Mucosa of gallbladder (tissue), 1 donor: ENCODE measurements around the gene PDSS1. TPM values are rescaled to one million over a fixed set of nuclear protein-coding genes. Genes with fewer than 3 reads are reported as not detected.
"Not testable (repeated sequence)": the region's sequence is repeated elsewhere in the genome, so short reads cannot be mapped to it uniquely, and the experiment has no call there.

Experiments
- DNase-seq: peaks from one replicate; pipeline ENCODE4 v3.0.0-alpha.2; 2020; ENCODE audit warnings: low spot score
- total RNA-seq: library from RNA; stranded (reverse); gene quantifications from one replicate; pipeline ENCODE4 v1.2.1, GENCODE V29; 2021
- donor health status: DM: no; HTN: no; CAD: no.

Gene PDSS1, protein sequence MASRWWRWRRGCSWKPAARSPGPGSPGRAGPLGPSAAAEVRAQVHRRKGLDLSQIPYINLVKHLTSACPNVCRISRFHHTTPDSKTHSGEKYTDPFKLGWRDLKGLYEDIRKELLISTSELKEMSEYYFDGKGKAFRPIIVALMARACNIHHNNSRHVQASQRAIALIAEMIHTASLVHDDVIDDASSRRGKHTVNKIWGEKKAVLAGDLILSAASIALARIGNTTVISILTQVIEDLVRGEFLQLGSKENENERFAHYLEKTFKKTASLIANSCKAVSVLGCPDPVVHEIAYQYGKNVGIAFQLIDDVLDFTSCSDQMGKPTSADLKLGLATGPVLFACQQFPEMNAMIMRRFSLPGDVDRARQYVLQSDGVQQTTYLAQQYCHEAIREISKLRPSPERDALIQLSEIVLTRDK
- total RNA-seq: 4.1 TPM

DNA sequence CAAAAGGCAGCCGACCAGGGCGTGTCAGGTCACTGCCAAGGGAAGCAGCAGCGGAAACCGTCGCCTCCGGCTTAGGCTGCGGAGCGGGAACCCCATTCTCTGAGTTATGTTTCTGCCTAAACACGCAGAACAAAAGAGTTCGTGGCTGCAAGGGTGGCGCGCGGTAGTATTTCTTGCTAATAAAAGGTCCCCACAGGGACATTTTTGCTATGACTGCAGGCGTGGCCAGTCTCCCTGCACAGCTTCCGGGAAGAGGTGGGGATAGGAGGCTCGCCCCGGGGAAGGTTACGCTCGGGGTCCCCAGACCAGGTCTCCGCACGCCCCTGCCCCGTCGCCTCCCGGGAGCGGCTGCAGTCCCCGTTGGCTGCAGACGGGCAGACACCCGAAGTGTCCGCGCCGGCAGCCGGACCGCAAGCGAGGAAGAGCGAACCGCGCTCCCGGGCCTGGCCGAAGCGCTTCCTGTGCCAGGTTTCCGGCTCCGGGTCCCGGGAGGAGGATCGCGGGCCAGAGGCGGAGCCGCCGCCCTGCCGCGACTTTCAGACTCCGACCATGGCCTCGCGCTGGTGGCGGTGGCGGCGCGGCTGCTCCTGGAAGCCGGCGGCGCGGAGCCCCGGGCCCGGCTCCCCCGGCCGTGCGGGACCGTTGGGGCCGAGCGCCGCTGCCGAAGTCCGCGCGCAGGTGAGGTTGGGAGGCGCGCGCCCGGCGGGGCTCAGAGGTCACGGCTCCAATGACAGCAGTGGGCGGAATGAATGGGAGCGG lies at the start of gene PDSS1:
TSS of gene PDSS1 (plus strand) at position 539 of the 759 bp plus-strand sequence. CDS start at position 550, 11 bp downstream.
- peak; percentile 68 for DNase-seq

DNA sequence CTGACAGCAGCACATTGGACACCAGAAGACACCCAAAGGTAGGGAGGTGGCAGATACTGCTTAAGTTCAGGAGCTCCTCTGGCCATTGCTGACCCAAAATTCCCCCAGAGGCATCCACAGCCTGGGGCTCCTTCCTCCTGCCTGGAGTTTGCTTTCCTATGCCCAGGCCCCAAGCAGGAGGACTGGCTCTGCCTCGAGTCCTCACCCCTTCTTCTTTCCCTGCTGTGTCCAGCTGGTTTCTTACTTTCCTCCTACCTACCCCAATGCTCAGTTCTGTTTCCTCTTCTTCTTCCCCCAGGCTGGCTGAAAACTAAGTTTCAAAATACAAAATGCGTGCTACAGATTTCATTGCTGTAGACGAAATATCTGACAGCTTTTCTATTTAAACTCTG lies 49.3 kb upstream of the PDSS1 start:
- not testable (repeated sequence) for DNase-seq

DNA sequence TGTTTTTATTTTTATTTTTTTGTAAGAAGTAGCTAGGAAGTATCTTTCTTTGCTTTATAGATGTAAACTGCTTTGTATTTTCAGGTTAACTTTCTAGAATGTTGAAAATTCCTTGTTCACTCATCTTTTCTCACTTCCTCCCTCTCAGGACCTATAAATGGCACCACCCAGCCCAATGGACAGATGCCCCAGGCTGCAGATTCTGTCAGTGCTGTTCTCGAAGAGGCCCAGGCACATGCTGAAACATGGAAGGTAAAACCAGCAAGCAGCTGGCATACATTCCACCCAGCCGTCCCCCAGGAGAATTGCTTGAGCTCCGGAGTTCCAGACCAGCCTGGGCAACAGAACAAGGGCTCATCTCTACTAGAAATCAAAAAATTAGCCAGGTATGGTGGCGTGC lies 47.1 kb upstream of the PDSS1 start:
- no peak for DNase-seq

DNA sequence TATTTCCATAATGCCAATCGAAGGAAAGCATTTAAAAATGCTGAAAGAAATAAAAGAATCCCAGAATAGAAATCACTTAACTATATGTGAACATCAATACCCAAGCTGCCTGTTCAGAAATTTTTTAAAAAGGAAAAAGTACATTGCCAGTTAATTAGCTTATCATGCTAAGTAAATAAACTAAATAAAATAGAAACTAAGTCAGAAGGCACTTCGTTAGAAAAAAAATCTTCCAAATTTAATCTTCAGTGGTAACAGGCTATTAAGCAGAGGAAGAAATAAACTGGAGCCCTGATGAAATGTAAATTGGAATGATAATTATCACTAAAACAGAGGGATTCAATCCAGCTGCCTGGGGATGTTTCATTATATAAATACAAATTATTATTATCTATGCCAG lies 46.0 kb upstream of the PDSS1 start:
- not testable (repeated sequence) for DNase-seq

DNA sequence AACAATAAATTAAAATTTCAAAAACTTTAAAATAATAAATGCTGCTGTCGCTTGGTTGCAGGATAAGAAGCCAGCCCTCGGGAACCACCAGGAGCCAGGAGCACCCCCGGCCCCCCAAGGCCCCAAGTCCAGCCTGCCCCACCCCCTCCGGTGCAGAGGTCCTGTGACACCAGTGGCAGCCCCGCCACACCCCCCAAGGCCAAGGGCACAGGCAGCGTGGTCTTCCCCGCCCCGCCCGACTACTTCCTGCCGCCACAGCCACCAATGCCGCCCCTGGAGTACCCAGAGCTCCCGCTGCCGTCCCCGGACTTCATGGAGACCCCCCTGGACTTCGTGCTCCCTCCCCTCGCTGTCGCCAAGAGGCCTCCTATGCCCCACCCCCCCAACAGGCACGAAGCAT lies 44.5 kb upstream of the PDSS1 start:
- no peak for DNase-seq

DNA sequence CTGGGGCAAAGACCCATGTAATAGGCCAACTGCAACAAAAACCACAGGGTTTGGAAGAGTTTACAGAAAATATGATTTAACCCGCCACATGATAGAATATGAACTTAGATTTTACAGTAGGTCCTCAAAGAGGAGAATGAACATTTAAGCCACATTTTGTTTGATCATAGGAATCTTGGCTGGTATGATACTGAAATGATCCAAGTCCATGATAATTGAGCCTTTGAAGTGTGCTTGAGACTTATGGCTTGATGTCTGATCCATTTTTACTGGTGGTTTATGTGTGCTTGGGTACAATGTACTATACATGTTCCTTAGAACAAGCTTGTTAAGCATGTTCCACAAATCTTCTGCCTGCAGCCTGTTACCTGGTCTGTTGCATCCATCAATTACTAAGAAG lies 41.8 kb upstream of the PDSS1 start:
- no peak for DNase-seq

DNA sequence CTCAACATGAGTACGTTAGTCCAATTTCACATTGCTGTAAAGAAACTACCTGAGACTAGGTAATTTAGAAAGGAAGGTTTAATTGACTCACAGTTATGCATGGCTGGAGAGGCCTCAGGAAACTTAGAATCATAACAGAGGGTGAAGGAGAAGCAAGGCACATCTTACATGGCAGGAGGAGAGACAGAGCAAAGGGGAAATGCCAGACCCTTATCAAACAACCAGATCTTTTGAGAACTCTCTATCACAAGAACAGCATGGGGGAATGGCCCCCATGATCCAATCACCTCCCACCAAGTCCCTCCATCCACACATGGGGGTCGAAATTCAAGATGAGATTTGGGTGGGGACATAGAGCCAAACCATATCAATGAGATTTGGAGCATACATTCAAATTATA lies 34.6 kb upstream of the PDSS1 start:
- DNase-seq: no peak

DNA sequence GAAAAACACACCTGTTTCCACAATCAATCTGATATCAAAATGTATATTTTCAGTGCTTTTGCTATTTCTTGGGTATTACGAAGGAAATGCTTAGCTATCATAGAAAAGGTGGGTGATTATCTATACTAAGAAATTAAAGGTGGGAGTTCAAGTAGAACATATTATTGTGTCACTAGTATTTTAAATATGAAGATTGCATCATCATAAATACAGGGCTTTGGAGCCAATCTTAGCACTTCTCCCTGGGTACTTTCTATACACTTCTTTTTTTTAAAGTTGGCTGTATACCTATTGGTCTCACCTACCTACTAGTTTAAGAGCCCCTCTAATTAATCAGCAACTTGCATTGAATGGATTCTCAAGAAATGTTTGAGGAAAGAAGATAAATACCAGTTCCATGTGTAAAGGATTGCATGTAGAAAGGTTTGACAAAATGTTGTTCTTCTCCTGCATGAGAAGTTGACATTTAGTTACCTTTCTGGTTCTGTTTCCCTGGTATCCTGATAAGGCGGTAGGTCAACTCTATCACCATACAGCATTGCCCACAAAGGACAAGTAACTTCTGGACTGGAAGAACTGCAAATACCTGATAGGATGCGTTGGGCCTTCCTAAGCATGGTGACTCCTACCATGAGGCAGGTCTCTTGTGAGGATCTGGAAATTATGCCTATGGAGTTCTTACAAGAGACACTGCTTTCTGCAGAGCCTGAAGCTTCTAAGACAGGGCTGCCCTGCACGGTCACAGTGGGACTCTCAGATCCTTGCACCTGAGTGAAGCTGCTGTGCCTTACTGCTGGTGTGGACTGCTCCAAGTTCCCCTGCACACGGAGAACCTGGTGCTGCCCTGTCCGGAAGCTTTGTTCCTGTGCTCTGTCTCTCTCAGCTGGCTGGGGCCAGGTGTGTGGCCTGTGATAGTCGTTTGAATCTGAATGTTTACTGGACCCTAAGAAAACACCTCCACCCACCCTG lies 32.1 kb upstream of the PDSS1 start:
- no peak for DNase-seq

DNA sequence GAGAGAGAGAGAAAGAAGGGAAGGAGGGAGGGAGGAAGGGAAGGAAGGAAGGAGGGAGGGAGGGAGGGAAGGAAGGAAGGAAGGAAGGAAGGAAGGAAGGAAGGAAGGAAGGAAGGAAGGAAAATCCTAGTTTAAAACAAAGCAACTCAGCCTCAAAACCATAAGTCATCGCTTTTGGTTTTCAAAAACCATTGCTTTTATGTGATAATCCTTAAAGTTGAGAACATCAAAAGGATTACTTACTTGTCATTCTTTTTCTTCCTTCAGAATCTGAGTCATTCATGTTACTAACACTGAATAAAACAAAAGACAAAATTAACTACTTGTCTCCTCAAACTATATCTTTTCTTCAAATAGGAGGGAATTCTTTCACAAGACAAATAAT lies 21.6 kb upstream of the PDSS1 start:
- no peak for DNase-seq

DNA sequence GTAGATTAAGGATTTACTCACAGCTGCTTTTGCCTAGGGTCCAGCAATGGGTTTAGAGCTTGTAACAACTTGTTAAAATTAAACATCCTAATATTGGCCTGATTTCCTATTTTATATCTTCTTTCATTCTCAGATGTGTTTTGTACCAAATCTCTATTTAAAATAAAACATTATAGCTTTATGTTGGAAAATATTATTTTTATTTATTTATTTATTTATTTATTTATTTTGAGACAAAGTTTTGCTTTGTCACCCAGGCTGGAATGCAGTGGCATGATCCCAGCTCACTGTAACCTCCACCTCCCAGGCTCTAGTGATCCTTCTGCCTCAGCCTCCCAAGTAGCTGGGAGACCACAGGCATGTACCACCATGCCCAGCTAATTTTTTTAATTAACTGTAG lies 17.9 kb upstream of the PDSS1 start:
- no peak for DNase-seq

DNA sequence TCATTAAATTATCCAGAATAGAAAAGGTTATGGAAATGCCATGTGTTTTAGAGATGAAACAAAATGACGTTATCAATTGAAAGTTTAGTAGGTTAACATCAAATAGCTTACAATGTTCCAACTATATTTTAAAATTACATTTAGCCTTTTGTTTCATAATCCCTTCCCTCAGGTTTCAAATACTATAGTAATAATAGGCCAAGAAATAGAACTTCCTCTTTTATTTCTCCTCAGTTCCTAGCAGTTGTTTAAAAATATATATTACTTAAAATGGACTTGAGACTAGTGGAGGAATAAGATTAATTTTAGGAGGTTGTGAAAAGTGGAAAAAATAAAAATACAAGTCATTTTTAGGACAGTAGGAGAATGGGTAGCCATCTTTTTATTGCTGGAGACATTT lies 16.4 kb upstream of the PDSS1 start:
- DNase-seq: no peak

DNA sequence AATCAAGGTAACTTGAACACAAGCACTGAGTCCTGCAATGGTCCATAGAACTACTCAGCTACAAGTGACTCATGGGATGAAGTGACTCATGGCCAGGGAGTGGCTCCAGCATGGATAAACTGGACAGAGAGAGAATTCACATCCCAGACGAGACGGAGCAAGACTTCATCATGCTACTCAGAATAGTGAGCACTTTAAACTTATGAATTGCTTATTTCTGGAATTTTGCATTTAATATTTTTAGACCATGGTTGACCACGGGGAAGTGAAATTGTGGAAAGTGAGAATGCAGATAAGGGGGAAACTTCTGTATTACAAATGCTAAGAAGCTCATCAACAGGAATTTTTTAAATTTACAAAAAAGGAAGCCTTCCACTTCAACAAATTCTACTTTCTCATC lies 15.5 kb upstream of the PDSS1 start:
- not testable (repeated sequence) for DNase-seq

DNA sequence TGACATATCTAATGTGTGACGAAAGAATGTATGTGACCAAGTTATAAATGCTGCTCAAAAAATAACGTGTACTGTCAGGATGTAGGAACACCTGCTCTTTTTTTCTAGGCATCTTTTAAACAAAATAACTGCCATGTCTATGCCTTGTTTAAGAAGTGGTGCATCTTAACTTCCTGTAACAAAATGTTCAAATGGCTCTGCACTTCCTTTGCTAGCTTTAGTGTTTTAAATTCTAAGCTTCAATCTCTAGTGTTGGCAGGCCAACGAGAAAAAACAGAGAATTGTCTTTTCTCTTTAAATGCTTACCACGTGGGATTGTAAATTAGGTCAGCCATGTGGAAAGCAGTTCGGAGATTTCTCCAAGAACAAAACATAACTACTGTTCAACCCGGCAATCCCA lies 14.6 kb upstream of the PDSS1 start:
- no peak for DNase-seq

DNA sequence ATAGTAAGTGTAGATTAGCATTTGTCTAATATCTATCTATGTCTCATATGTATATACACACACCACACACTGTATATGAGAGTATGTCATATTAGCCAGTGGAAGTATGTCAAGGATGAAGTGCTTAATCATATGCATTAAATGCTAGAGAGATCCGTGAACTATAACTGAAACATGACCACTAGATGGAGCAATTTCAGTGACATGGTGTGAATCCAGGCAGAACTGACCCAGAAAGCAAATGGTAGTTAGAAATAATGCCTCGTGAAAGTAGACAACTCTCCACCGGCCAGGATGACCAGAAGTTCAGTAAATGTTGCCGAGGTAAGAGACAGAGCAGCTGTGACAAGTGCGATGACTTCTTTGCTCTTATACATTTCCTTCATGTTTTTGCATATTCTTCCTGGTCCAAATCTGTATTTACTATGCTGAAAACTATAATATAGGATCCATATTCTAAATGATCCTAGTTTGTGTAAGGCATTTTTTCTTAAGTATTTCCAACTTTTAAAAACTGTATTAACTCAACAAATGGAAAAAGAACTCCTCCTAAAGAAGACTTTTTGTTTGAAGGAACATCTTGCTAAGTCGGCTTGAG lies 12.7 kb upstream of the PDSS1 start:
- DNase-seq: not testable (repeated sequence)

DNA sequence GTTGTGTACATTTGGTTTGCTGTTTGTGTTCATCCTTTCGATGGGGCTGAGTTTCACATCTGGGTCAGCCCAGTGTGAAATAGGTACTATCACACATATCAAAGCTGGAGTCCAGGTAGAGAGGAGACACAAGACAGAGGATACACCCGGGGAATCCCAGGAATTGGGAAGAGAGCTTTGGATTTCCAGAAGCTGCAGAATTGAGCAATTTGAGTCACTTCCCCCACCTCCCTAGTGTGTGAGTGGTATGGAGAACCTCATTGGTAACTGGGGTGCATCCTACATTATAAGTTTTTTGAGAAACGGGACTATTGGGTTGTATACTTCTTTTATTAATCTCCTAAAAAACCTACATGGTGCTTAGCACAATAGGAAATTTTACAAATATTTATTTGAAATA lies 12.1 kb upstream of the PDSS1 start:
- no peak for DNase-seq

DNA sequence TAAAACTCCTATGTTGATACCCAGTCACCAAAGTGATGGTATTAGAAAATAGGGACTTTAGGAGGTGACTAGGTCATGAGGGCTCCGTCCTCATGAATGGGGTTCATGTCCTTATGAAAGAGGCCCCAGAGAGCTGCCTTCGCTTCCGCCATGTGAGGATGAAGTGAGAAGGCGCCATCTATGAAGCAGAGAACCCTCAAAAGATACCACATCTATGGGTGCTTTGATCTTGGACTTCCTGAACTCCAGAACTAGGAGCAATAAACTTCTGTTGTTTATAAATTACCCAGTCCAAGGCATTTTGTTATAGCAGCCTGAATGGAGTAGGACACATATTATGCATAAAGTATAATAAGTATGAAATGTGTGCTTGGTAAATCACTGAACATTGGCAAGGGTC lies 8.1 kb upstream of the PDSS1 start:
- DNase-seq: no peak

DNA sequence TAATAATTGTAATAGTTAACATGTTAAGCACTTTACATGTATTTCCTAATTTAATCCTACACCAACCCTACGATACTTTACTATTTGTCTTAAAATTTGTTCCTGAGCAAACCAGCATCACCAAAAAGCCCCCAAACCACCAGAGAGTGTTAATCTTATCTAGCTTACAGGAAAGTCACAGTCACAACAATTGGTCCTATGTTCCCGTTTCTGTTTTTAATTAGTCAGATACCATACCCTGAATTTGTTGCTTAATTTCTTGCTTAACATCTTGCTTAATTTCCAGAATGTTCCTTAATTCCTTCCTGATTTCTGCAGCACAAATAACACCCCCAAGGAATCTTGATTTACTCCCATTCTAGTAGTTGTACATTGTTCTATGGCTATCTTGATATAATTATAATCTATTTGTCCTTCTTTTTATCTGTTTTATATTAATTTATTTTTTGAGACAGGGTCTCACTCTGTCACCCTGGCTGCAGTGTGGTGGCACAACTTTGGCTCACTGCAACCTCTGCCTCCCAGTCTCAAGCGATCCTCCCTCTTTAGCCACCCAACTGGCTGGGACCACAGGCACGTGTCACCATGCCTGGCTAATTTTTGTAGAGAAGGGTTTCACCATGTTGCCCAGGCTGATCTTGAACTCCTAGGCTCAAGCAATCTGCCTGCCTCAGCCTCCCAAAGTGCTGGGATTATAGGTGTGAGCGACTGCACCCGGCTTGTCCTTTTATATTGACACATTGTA lies 6.6 kb upstream of the PDSS1 start:
- DNase-seq: no peak

DNA sequence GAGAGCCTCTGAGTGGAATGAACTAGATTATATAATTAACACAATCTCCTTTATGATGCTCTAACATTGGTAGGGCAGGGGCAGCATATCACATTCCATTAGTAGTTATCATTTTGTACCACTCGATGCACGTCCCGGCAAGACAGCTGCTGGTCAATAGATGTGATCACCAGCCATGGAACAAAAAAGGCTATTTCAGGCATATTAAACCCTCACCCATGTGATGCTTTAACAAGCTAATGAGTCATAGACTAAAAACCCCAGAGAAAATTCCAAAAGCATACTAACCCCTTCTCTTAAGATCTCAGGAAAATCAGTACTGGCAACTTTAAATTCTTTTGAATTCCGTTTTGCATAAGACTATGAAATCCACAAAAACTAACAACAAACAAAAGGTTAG lies 3.0 kb upstream of the PDSS1 start:
- DNase-seq: not testable (repeated sequence)

DNA sequence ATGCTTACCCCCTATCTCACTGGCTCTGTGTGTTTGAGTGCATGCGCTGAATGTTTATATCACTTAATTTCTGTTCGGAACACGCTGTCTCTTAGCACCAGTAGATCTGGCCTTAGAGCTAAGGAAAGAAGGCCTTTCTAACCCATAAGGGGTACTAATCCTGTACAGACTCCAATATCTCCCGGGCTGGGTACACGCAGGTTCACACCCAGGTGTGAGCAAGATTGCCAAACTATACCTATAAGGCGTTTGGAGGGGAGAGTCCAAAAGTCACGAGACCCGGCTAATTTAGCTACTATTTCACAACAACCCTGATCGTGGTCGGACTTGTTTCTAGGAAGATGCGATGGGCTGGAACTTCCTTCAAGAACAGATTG lies 727 bp upstream of the PDSS1 start:
- no peak for DNase-seq

DNA sequence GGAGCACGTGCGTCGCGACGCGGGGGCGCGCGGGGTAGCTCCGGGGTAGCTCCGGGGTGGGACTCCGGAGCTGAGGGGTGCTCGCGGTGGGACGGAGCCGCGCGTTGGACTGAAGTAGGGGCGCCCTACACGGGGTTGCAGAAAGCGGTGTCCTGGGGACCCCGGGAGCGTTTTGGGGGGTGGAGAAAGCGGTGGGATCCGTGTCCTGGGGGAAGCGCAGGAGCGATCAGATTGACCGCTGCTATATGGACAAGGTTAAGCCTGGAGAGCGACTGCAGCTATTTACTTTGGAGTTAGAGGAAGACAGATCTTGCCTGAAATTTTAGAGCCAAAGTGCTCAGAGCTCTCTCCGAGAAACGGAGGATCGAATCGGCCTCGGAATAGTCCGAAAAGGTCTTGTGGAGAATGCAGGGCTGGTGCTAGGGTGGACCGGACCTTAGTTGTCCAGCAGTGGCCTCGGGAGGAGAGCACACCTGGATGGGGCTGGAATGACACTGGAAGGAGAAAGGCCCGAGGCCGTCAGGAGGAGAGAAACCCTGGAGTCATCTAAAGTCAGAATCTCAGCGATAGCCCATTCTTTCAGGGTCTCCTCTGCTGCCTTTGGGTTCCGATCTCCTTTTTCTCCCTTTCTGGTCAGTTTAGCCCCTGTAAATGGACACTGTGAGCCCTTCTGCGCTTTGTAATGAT lies 564 bp downstream of the PDSS1 start:
- no peak for DNase-seq
